Measurements from ENCODE around the gene CALHM1. TPM values are rescaled to one million over a fixed set of nuclear protein-coding genes. Genes with fewer than 3 reads are reported as not detected.

Gene CALHM1
- total and polyA plus RNA-seq, 7 donors: not detected

- no peak overlapping the region for H3K4me3 ChIP-seq
- H3K27me3 ChIP-seq (ENCODE audit: insufficient read depth in 3 of 3, low read length in 2 of 3): no peaks in the 10 kb centered on the region
- H3K36me3 ChIP-seq (ENCODE audit: insufficient read depth in 1 of 2, low read depth in 1 of 2): no peaks in the 10 kb centered on the region
- intact Hi-C loops (cut with DNase I): no loop called here
- ATAC-seq (no peak), DNase-seq (peak in 1 of 2 donors; percentile 11)
- no peaks in the 10 kb centered on the region for H3K4me1 ChIP-seq
- no peaks in the 10 kb centered on the region for H3K9me3 ChIP-seq
- 83 to 88% (median 86%) methylated on average over 3 of the region's 3 CpGs for WGBS, 3 donors
- no peak overlapping the region for H3K27ac ChIP-seq
- no peak for TF ChIP-seq CTCF (IDR thresholded peaks at IDR 0.05)
Observed at GRCh38 chr10:103466734-103467133, 8.0 kb upstream of the CALHM1 start.

GRCh38 chr10:103465411-103466179 is 6.9 kb upstream of the CALHM1 start:
- ATAC-seq: no peak
- 78 to 92% (median 84%) methylated on average over 14 of the region's 14 CpGs for WGBS, 3 donors
- no peak overlapping the region for H3K27ac ChIP-seq
- H3K27me3 ChIP-seq (ENCODE audit: insufficient read depth in 3 of 3, low read length in 2 of 3): no peaks in the 10 kb centered on the region
- peak in 1 of 2 donors; percentile 38 for DNase-seq
- TF ChIP-seq CTCF (IDR thresholded peaks at IDR 0.05): no peak
- no peaks in the 10 kb centered on the region for H3K4me1 ChIP-seq
- no peaks in the 10 kb centered on the region for H3K9me3 ChIP-seq
- intact Hi-C loops (cut with DNase I): no loop called here
- no peak overlapping the region for H3K4me3 ChIP-seq
- H3K36me3 ChIP-seq (ENCODE audit: insufficient read depth in 1 of 2, low read depth in 1 of 2): no peaks in the 10 kb centered on the region

GRCh38 chr10:103463499-103463898 is 4.8 kb upstream of the CALHM1 start:
- TF ChIP-seq CTCF (IDR thresholded peaks at IDR 0.05): no peak
- ATAC-seq (no peak), DNase-seq (no peak)
- Histone ChIP-seq H3K27ac (no peak overlapping the region), H3K36me3 (ENCODE audit: insufficient read depth in 1 of 2, low read depth in 1 of 2) (no peaks in the 10 kb centered on the region), H3K4me3 (no peak overlapping the region), H3K4me1 (no peaks in the 10 kb centered on the region), H3K27me3 (ENCODE audit: insufficient read depth in 3 of 3, low read length in 2 of 3) (no peaks in the 10 kb centered on the region), H3K9me3 (no peaks in the 10 kb centered on the region)
- intact Hi-C loops (cut with DNase I): no loop called here
- WGBS, 3 donors: 48 to 53% (median 50%) methylated on average over 4 of the region's 4 CpGs

GRCh38 chr10:103459615-103460014 is 915 bp upstream of the CALHM1 start:
- TF ChIP-seq CTCF (IDR thresholded peaks at IDR 0.05): no peak
- WGBS, 3 donors: 57 to 71% (median 70%) methylated on average over 3 to 4 of the region's 4 CpGs
- intact Hi-C loops (cut with DNase I): no loop called here
- H3K27me3 ChIP-seq (ENCODE audit: insufficient read depth in 3 of 3, low read length in 2 of 3): no peaks in the 10 kb centered on the region
- ATAC-seq (no peak), DNase-seq (peak in 1 of 2 donors; percentile 34)
- no peaks in the 10 kb centered on the region for H3K4me1 ChIP-seq
- H3K27ac ChIP-seq: no peak overlapping the region
- no peaks in the 10 kb centered on the region for H3K9me3 ChIP-seq
- H3K4me3 ChIP-seq: no peak overlapping the region
- H3K36me3 ChIP-seq (ENCODE audit: insufficient read depth in 1 of 2, low read depth in 1 of 2): no peaks in the 10 kb centered on the region

Data from psoas muscle (tissue), 8 donors.